Nephron progenitor cell (in vitro differentiated cells): Measurements from ENCODE around the gene TMEM267.
"Not testable (repeated sequence)": the region's sequence is repeated elsewhere in the genome, so short reads cannot be mapped to it uniquely, and the experiment has no call there.

Source experiments
- DNase-seq: peaks from one replicate; pipeline ENCODE4 v3.0.0; 2021
- H3K27ac Mint-ChIP-seq: 2 replicates; pipeline ENCODE4 v1.8.0; 2021; ENCODE audit warnings: mild to moderate bottlenecking, moderate library complexity, mixed read lengths
- H3K27me3 Mint-ChIP-seq: 2 replicates; pipeline ENCODE4 v1.8.0; 2021; ENCODE audit warnings: mild to moderate bottlenecking, low read depth, mixed read lengths; ENCODE audit not compliant: poor library complexity
- H3K36me3 Mint-ChIP-seq: 2 replicates; pipeline ENCODE4 v1.8.0; 2021; ENCODE audit warnings: low read depth, mixed read lengths
- H3K4me1 Mint-ChIP-seq: 2 replicates; pipeline ENCODE4 v1.8.0; 2021; ENCODE audit warnings: mixed read lengths
- H3K4me3 Mint-ChIP-seq: 2 replicates; pipeline ENCODE4 v1.8.0; 2021; ENCODE audit warnings: mild to moderate bottlenecking, moderate library complexity, mixed read lengths
- H3K9me3 Mint-ChIP-seq: 2 replicates; pipeline ENCODE4 v1.8.0; 2021; ENCODE audit warnings: mild to moderate bottlenecking, moderate library complexity, mixed read lengths
- TF ChIP-seq, protein P1 (sequence below): fragments of 200-600 bp; sonication (generic); IDR thresholded peaks from 2 replicates; pipeline ENCODE4 v1.5.0; 2021; ENCODE audit warnings: antibody characterized with exemption

Gene TMEM267

DNA sequence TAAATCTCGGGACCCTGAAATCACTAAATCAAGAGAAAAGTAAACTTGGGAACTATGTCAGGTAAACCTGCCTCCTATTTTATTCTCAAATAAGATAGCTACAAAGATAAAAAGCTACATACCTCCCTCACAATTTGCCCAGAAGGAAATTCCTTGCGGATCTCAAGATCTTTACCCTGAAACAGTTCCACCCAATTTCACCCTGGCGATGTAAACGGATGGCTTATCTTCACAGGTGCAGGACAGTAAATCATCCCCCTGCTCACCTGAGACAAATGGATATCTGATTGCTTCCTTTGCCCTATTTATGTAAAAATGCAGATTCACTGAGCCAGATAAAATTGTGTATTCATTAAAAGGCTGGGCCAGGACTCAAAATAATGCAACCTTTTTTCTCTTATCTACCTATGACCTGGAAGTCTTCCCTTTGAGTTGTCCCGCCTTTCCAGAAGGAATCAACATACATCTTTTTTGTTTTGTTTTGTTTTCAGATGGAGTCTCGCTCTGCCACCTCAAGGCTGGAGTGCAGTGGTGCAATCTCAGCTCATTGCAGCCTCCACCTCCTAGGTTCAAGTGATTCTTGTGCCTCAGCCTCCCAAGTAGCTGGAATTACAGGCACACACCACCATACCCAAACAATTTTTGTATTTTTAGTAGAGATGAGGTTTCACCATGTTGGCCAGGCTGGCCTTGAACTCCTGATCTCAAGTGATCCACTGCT is 13.8 kb downstream of the TMEM267 start:
- Mint-ChIP-seq H3K9me3 (peaks cover 87% of the 10 kb centered on the region), H3K4me1 (no peaks in the 10 kb centered on the region), H3K27ac (no peak overlapping the region), H3K36me3 (peaks cover 94% of the 10 kb centered on the region), H3K4me3 (no peak overlapping the region), H3K27me3 (no peaks in the 10 kb centered on the region)
- TF ChIP-seq, protein P1, sequence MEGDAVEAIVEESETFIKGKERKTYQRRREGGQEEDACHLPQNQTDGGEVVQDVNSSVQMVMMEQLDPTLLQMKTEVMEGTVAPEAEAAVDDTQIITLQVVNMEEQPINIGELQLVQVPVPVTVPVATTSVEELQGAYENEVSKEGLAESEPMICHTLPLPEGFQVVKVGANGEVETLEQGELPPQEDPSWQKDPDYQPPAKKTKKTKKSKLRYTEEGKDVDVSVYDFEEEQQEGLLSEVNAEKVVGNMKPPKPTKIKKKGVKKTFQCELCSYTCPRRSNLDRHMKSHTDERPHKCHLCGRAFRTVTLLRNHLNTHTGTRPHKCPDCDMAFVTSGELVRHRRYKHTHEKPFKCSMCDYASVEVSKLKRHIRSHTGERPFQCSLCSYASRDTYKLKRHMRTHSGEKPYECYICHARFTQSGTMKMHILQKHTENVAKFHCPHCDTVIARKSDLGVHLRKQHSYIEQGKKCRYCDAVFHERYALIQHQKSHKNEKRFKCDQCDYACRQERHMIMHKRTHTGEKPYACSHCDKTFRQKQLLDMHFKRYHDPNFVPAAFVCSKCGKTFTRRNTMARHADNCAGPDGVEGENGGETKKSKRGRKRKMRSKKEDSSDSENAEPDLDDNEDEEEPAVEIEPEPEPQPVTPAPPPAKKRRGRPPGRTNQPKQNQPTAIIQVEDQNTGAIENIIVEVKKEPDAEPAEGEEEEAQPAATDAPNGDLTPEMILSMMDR = no peak
- no peak for DNase-seq

DNA sequence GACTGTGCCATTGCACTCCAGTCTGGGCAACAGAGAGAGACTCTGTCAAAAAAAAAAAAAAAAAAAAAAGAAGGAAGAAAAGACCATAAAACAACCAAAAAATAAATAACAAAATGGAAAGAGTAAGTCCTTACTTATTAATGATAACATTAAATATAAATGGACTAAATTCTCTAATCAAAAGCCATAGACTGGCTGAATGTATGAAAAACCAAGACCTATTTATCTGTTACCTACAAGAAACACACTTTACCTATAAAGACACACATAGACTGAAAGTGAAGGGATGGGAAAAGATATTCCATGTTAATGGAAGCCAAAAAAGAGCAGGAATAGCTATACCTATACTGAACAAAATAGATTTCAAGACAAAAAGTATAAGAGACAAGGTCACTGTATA is 16.6 kb downstream of the TMEM267 start:
- Mint-ChIP-seq H3K4me1 (no peaks in the 10 kb centered on the region), H3K27me3 (no peaks in the 10 kb centered on the region), H3K27ac (no peak overlapping the region), H3K36me3 (peaks cover 85% of the 10 kb centered on the region), H3K9me3 (peaks cover 85% of the 10 kb centered on the region), H3K4me3 (no peak overlapping the region)
- TF ChIP-seq, protein P1 = no peak
- no peak for DNase-seq

DNA sequence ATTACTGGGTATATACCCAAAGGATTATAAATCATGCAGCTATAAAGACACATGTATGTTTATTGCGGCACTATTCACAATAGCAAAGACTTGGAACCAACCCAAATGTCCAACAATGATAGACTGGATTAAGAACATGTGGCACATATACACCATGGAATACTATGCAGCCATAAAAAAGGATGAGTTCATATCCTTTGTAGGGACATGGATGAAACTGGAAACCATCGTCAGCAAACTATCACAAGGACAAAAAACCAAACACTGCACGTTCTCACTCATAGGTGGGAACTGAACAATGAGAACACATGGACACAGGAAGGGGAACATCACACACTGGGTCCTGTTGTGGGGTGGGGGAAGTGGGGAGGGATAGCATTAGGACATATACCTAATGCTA is 18.2 kb downstream of the TMEM267 start:
- not testable (repeated sequence) for H3K4me3 Mint-ChIP-seq, DNase-seq, H3K27ac Mint-ChIP-seq, H3K4me1 Mint-ChIP-seq, H3K27me3 Mint-ChIP-seq
- Mint-ChIP-seq H3K9me3 (peaks cover 83% of the 10 kb centered on the region), H3K36me3 (peaks cover 85% of the 10 kb centered on the region)

DNA sequence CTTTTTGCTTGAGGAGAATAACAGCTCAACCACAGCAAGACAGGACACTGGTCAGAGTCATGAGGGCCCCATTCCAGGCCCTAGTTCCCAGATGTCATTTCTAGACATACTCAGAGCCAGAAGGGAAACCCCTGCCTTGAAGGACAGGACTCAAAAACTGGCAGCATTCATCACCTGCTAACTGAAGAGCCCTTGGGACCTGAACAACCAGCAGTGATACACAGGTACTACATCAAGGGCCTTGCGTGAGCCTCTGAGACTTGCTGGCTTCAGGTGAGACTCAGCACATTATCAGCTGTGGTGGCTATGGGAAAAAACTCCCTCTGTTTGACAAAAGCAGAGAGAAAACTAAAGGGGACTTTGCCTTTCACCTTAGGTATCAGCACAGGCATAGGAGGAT is 22.6 kb downstream of the TMEM267 start:
- H3K36me3 Mint-ChIP-seq = peaks cover 79% of the 10 kb centered on the region
- H3K27ac Mint-ChIP-seq = no peak overlapping the region
- DNase-seq = no peak
- H3K4me1 Mint-ChIP-seq = no peaks in the 10 kb centered on the region
- TF ChIP-seq, protein P1 = no peak
- H3K9me3 Mint-ChIP-seq = peaks cover 73% of the 10 kb centered on the region
- no peaks in the 10 kb centered on the region for H3K27me3 Mint-ChIP-seq
- H3K4me3 Mint-ChIP-seq = no peak overlapping the region

DNA sequence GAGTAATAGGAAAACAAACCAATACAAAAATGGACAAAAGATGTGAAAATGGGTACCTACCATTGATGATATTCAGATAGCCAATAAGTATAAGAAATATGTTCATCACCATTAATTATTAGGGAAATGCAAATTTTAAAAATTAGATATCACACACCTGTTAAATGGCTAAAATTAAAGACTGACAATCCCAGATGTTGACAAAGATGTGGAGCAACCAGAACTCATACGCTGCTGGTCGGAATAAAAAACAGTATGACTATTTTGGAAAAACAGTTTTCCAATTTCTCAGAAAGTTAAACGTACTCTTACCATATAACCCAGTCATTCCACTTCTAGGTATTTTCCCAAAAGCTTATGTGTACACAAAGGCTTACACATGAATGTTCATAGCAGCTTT is 27.1 kb downstream of the TMEM267 start:
- TF ChIP-seq, protein P1 = no peak
- Mint-ChIP-seq H3K27ac (no peak overlapping the region), H3K4me1 (no peaks in the 10 kb centered on the region), H3K27me3 (no peaks in the 10 kb centered on the region), H3K36me3 (peaks cover 66% of the 10 kb centered on the region), H3K9me3 (peaks cover 42% of the 10 kb centered on the region), H3K4me3 (no peak overlapping the region)
- no peak for DNase-seq

DNA sequence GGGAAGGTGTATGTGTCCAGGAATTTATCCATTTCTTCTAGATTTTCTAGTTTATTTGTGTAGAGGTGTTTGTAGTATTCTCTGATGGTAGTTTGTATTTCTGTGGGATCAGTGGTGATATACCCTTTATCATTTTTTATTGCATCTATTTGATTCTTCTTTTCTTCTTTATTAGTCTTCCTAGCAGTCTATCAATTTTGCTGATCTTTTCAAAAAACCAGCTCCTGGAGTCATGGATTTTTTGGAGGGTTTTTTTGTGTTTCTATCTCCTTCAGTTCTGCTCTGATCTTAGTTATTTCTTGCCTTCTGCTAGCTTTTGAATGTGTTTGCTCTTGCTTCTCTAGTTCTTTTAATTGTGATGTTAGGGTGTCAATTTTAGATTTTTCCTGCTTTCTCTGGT is 42.1 kb downstream of the TMEM267 start:
- DNase-seq, H3K4me3 Mint-ChIP-seq, H3K27me3 Mint-ChIP-seq, H3K4me1 Mint-ChIP-seq, H3K27ac Mint-ChIP-seq: not testable (repeated sequence)
- peaks cover 58% of the 10 kb centered on the region for H3K36me3 Mint-ChIP-seq
- H3K9me3 Mint-ChIP-seq = peaks cover 68% of the 10 kb centered on the region

DNA sequence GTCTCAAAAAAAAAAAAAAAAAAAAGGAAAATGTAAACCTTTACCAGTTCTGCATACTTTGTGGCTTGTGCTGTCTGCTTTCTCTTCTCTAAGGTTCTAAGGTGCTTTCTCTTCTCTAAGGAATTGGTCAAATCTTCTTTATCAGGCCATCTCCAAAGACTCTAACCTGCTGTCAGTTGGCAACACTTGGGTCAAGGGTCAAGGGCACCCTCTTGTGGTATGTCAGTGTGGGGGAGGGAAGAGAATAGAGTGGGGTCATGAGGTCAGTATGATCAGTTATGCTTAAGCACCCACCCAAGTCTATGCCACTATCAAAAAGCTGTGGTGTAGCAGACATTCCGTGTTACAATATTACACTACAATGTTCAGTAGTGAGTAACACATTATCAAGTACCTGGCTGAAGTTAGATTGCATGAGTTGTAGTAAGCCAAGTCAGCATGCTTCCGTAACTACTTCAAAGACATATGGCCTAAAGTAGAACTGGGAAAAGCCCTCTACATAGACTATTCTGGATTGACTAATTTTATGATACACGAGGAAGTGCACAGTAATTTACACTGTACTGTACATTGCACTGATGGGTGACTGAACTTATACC is 46.5 kb downstream of the TMEM267 start:
- H3K27ac Mint-ChIP-seq = no peak overlapping the region
- H3K36me3 Mint-ChIP-seq = peaks cover 15% of the 10 kb centered on the region
- no peak for DNase-seq
- TF ChIP-seq, protein P1 = no peak
- no peak overlapping the region for H3K4me3 Mint-ChIP-seq
- peaks cover 36% of the 10 kb centered on the region for H3K9me3 Mint-ChIP-seq
- H3K27me3 Mint-ChIP-seq = peaks cover 3% of the 10 kb centered on the region
- H3K4me1 Mint-ChIP-seq = no peaks in the 10 kb centered on the region
